ENCODE data around the gene RAF1. TPM values are rescaled to one million over a fixed set of nuclear protein-coding genes. Genes with fewer than 3 reads are reported as not detected.

Gene RAF1
- total RNA-seq, 1 donor = 97.8 TPM

Small RNAs within 50 kb of the gene (small RNA-seq; reads per million reads assigned to genes)
- not detected for gene CRIP1P1
- gene RF00017 = not detected

Other genes starting within 250 kb of the RAF1 start
- 17.8 TPM for gene TSEN2, start 179.6 kb downstream of the RAF1 start, total RNA-seq
- gene MKRN2OS, start 118.6 kb downstream of the RAF1 start, total RNA-seq = not detected
- 38.8 TPM for gene MKRN2, start 107.0 kb downstream of the RAF1 start, total RNA-seq
- gene TMEM40, start 95.1 kb upstream of the RAF1 start, total RNA-seq = 0.27 TPM
- gene CAND2, start 132.6 kb upstream of the RAF1 start, total RNA-seq = 3.0 TPM
- gene RPL32, start 177.4 kb upstream of the RAF1 start, total RNA-seq = 1,419 TPM